H9 (cell line): ENCODE measurements around the gene GRIN3B. TPM values are rescaled to one million over a fixed set of nuclear protein-coding genes. Genes with fewer than 3 reads are reported as not detected.

ENCODE experiments used
- DNase-seq: peaks from one replicate; pipeline ENCODE4 v3.0.0-alpha.2; 2017
- H2AFZ ChIP-seq: one replicate; pipeline ENCODE4 v1.6.1; 2013; ENCODE audit warnings: mild to moderate bottlenecking, low read length, control low read depth, moderate library complexity
- H2AK5ac ChIP-seq: 2 replicates; pipeline ENCODE4 v1.6.1; 2013; ENCODE audit warnings: low read length, control low read depth, mixed read lengths; ENCODE audit not compliant: insufficient read length
- H2BK120ac ChIP-seq: one replicate; pipeline ENCODE4 v1.6.1; 2013; ENCODE audit warnings: low read depth, mild to moderate bottlenecking, low read length, control low read depth, inconsistent platforms; ENCODE audit not compliant: poor library complexity, severe bottlenecking
- H2BK12ac ChIP-seq: 2 replicates; pipeline ENCODE4 v1.6.1; 2013; ENCODE audit warnings: low read length, control low read depth, mixed read lengths, low read depth; ENCODE audit not compliant: insufficient read length
- H2BK15ac ChIP-seq: 2 replicates; pipeline ENCODE4 v1.6.1; 2013; ENCODE audit warnings: low read depth, low read length, control low read depth
- H2BK20ac ChIP-seq: one replicate; pipeline ENCODE4 v1.6.1; 2013; ENCODE audit warnings: low read depth, mild to moderate bottlenecking, low read length, control low read depth, inconsistent platforms; ENCODE audit not compliant: poor library complexity, severe bottlenecking
- H2BK5ac ChIP-seq: 2 replicates; pipeline ENCODE4 v1.6.1; 2013; ENCODE audit warnings: low read length, control low read depth, mixed read lengths; ENCODE audit not compliant: insufficient read length
- H3K14ac ChIP-seq: 2 replicates; pipeline ENCODE4 v1.6.1; 2013; ENCODE audit warnings: low read length, control low read depth; ENCODE audit not compliant: insufficient read depth
- H3K18ac ChIP-seq: 2 replicates; pipeline ENCODE4 v1.6.1; 2013; ENCODE audit warnings: low read depth, mild to moderate bottlenecking, mixed read lengths, low read length, control low read depth; ENCODE audit not compliant: insufficient read length
- H3K23ac ChIP-seq: 2 replicates; pipeline ENCODE4 v1.6.1; 2013; ENCODE audit warnings: low read length, control low read depth, mixed read lengths, low read depth; ENCODE audit not compliant: insufficient read length
- H3K23me2 ChIP-seq: 2 replicates; pipeline ENCODE4 v1.6.1; 2013; ENCODE audit warnings: low read depth, mild to moderate bottlenecking, mixed read lengths, low read length, control low read depth; ENCODE audit not compliant: insufficient read length, poor library complexity, severe bottlenecking
- H3K27ac ChIP-seq: 2 replicates; pipeline ENCODE4 v1.5.1; 2013; ENCODE audit warnings: low read length, control low read depth, mixed read lengths, low read depth; ENCODE audit not compliant: insufficient read length
- H3K27me3 ChIP-seq: 2 replicates; pipeline ENCODE4 v1.6.1; 2013; ENCODE audit warnings: low read length, control low read depth, inconsistent platforms; ENCODE audit not compliant: insufficient read depth
- H3K4ac ChIP-seq: 2 replicates; pipeline ENCODE4 v1.6.1; 2013; ENCODE audit warnings: low read depth, mild to moderate bottlenecking, control low read depth, inconsistent platforms, low read length, moderate library complexity
- H3K4me1 ChIP-seq: 2 replicates; pipeline ENCODE4 v1.6.1; 2013; ENCODE audit warnings: low read length, control low read depth, inconsistent platforms; ENCODE audit not compliant: insufficient read depth
- H3K4me2 ChIP-seq: 2 replicates; pipeline ENCODE4 v1.6.1; 2013; ENCODE audit warnings: low read length, control low read depth, mixed read lengths; ENCODE audit not compliant: insufficient read length, insufficient read depth
- H3K56ac ChIP-seq: 2 replicates; pipeline ENCODE4 v1.6.1; 2013; ENCODE audit warnings: low read depth, mild to moderate bottlenecking, mixed read lengths, low read length, control low read depth; ENCODE audit not compliant: insufficient read length
- H3K79me1 ChIP-seq: 2 replicates; pipeline ENCODE4 v1.6.1; 2013; ENCODE audit warnings: low read depth, mild to moderate bottlenecking, moderate library complexity, low read length, control low read depth, inconsistent platforms; ENCODE audit not compliant: insufficient read depth, poor library complexity, severe bottlenecking
- H3K79me2 ChIP-seq: 2 replicates; pipeline ENCODE4 v1.6.1; 2013; ENCODE audit warnings: low read length, control low read depth, inconsistent platforms; ENCODE audit not compliant: insufficient read depth
- H3K9ac ChIP-seq: 2 replicates; pipeline ENCODE4 v1.6.1; 2013; ENCODE audit warnings: low read length, control low read depth, mixed read lengths; ENCODE audit not compliant: insufficient read length; ENCODE audit errors: extremely low read depth
- H3K9me3 ChIP-seq: one replicate; pipeline ENCODE4 v1.6.1; 2013; ENCODE audit warnings: low read depth, low read length, inconsistent platforms; ENCODE audit not compliant: control insufficient read depth
- H3T11ph ChIP-seq: one replicate; pipeline ENCODE4 v1.6.1; 2013; ENCODE audit warnings: mild to moderate bottlenecking, low read length, control low read depth, inconsistent platforms
- H4K20me1 ChIP-seq: one replicate; pipeline ENCODE4 v1.6.1; 2013; ENCODE audit not compliant: control insufficient read depth, insufficient read length, insufficient read depth
- H4K5ac ChIP-seq: 2 replicates; pipeline ENCODE4 v1.6.1; 2013; ENCODE audit warnings: low read depth, mild to moderate bottlenecking, mixed read lengths, low read length, control low read depth; ENCODE audit not compliant: insufficient read length
- H4K8ac ChIP-seq: replicated peaks from 2 replicates; pipeline ENCODE4 v1.6.1; 2013; ENCODE audit warnings: low read length, control low read depth, mixed read lengths, low read depth; ENCODE audit not compliant: insufficient read length
- H4K91ac ChIP-seq: 2 replicates; pipeline ENCODE4 v1.6.1; 2013; ENCODE audit warnings: low read depth, mild to moderate bottlenecking, moderate library complexity, mixed read lengths, low read length, control low read depth; ENCODE audit not compliant: insufficient read length
- H3K27ac Mint-ChIP-seq, 3 experiments: 2 replicates in 2 of 3; 3 replicates in 1 of 3; pipeline ENCODE4 v1.8.0; 2020 to 2021; ENCODE audit warnings: mixed read lengths in 3 of 3, mild to moderate bottlenecking in 1 of 3, moderate library complexity in 1 of 3
- H3K27me3 Mint-ChIP-seq: 2 replicates; pipeline ENCODE4 v1.8.0; 2021; ENCODE audit warnings: low read depth, mild to moderate bottlenecking, moderate library complexity, mixed read lengths
- H3K36me3 Mint-ChIP-seq, 3 experiments: 2 replicates in 2 of 3; 3 replicates in 1 of 3; pipeline ENCODE4 v1.8.0; 2020 to 2021; ENCODE audit warnings: low read depth in 3 of 3, mixed read lengths in 3 of 3; ENCODE audit not compliant: insufficient read depth in 1 of 3
- H3K4me1 Mint-ChIP-seq, 2 experiments: 2 replicates each; pipeline ENCODE4 v1.8.0; 2020; ENCODE audit warnings: mixed read lengths in 2 of 2
- H3K4me3 Mint-ChIP-seq, 2 experiments: 2 replicates in 1 of 2; 3 replicates in 1 of 2; pipeline ENCODE4 v1.8.0; 2020 to 2021; ENCODE audit warnings: mild to moderate bottlenecking in 2 of 2, mixed read lengths in 2 of 2, moderate library complexity in 1 of 2
- H3K9me3 Mint-ChIP-seq, 2 experiments: 2 replicates in 1 of 2; 3 replicates in 1 of 2; pipeline ENCODE4 v1.8.0; 2020; ENCODE audit warnings: mild to moderate bottlenecking in 2 of 2, mixed read lengths in 2 of 2, moderate library complexity in 1 of 2
- WGBS: extraction: QIAGEN DNeasy Blood & Tissue Kit; methylation state at CpG from one replicate; pipeline ENCODE4 v1.1.7; 2013; ENCODE audit warnings: missing lambda C conversion rate, low lambda C conversion rate, mixed read lengths; ENCODE audit not compliant: insufficient read length; ENCODE audit errors: extremely low coverage; 5-methylcytosine and 5-hydroxymethylcytosine counted together
- total RNA-seq: library from RNA; stranded (reverse); gene quantifications from 2 replicates; pipeline ENCODE4 v1.2.1, GENCODE V29; 2021
- TF ChIP-seq, protein P1 (sequence below): fragments of 200-600 bp; sonication (generic); conservative IDR thresholded peaks from 3 replicates; pipeline ENCODE4 v1.8.0; 2021; ENCODE audit warnings: antibody characterized with exemption, mild to moderate bottlenecking

The GRIN3B gene
- total RNA-seq, 1 experiment from 2014 or later: 1.0 TPM

DNA sequence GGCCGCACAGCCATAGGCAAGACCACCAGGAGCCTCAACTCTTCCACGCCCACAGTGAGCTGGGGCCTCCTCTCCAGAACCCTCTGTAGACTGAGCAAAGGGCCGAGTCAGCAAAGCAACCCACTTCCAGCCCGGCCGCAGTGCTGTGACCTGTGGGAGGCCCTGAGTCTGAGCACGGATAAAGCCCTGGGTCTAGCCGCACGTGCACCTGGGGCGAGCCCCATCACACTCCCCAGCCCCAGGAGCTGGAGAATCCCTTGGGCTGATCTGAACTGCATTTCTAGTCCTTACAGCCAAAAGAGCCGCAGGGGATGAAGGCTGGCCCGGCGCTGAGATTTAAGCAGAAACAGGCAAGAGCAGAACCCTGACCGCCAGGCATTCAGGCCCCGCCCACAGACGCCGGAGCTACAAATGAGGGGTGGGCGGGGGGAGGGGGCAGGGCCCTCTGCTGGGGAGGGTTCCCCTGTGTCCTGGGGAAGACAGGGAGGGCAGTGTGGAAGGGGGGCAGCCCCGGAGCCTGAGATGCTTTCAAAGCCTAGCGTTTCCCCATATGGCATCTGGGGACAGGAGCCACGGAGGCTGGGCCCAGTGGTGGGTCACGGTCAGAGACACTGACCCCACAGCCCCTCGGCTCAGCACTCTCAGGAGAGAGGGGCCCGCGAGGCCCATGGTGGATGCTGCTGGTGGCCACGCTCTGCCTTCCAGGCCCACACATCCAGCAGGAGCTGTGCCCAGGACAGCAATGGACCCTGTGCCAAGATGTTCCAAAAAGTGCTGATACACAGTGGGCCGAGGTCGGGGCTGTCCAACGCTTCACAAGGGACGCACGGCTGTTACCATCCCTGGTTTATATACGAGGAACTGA, 15.8 kb downstream of the GRIN3B start:
- Histone ChIP-seq H3T11ph (no peak overlapping the region), H4K20me1 (no peaks in the 10 kb centered on the region), H2AFZ (no peak overlapping the region), H3K4ac (no peak overlapping the region), H3K4me1 (no peaks in the 10 kb centered on the region; the same call in 1 of the 2 replicates), H3K23ac (no peak overlapping the region), H3K18ac (no peak overlapping the region), H3K79me2 (peaks cover 45% of the 10 kb centered on the region; the same call in 1 of the 2 replicates), H4K91ac (no peak overlapping the region), H3K27me3 (no peaks in the 10 kb centered on the region), H4K5ac (no peak overlapping the region), H3K79me1 (peaks cover 7% of the 10 kb centered on the region), H2BK20ac (no peak overlapping the region), H4K8ac (no peak overlapping the region), H3K56ac (no peak overlapping the region), H3K14ac (no peak overlapping the region), H3K27ac (no peak overlapping the region), H3K4me2 (no peak overlapping the region), H2AK5ac (no peak overlapping the region), H2BK15ac (no peak overlapping the region), H3K9ac (no peak overlapping the region), H2BK12ac (no peak overlapping the region), H3K9me3 (no peaks in the 10 kb centered on the region), H2BK120ac (no peak overlapping the region), H3K23me2 (peaks cover 10% of the 10 kb centered on the region), H2BK5ac (no peak overlapping the region)
- no CpG with 5 or more reads among the region's 31 CpGs for WGBS
- peaks cover 17 to 33% of the 10 kb centered on the region in 2 experiments for H3K4me1 Mint-ChIP-seq
- no peaks in the 10 kb centered on the region for H3K9me3 Mint-ChIP-seq
- H3K27ac Mint-ChIP-seq: peak overlapping the region in 1 of 3 experiments; percentile 77; a peak in 3 of 7 replicates
- DNase-seq: no peak
- peak overlapping the region in 1 of 2 experiments; percentile 29; a peak in 2 of 5 replicates for H3K4me3 Mint-ChIP-seq
- H3K27me3 Mint-ChIP-seq: no peaks in the 10 kb centered on the region
- H3K36me3 Mint-ChIP-seq: peaks cover 2 to 12% (median 10%) of the 10 kb centered on the region in 3 experiments; a peak in 5 of 7 replicates
- TF ChIP-seq, protein P1, sequence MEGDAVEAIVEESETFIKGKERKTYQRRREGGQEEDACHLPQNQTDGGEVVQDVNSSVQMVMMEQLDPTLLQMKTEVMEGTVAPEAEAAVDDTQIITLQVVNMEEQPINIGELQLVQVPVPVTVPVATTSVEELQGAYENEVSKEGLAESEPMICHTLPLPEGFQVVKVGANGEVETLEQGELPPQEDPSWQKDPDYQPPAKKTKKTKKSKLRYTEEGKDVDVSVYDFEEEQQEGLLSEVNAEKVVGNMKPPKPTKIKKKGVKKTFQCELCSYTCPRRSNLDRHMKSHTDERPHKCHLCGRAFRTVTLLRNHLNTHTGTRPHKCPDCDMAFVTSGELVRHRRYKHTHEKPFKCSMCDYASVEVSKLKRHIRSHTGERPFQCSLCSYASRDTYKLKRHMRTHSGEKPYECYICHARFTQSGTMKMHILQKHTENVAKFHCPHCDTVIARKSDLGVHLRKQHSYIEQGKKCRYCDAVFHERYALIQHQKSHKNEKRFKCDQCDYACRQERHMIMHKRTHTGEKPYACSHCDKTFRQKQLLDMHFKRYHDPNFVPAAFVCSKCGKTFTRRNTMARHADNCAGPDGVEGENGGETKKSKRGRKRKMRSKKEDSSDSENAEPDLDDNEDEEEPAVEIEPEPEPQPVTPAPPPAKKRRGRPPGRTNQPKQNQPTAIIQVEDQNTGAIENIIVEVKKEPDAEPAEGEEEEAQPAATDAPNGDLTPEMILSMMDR: no peak
